ENCODE data around the gene PKP1.
"Not testable (repeated sequence)": the region's sequence is repeated elsewhere in the genome, so short reads cannot be mapped to it uniquely, and the experiment has no call there.

Gene PKP1

GRCh38 chr1:201253411-201253810 lies 29.9 kb upstream of the PKP1 start:
- H3K36me3 ChIP-seq (ENCODE audit: control insufficient read depth, insufficient read depth, low read length, severe bottlenecking) = no peaks in the 10 kb centered on the region
- no peak overlapping the region for H3K4me3 ChIP-seq (ENCODE audit: low read length)
- DNase-seq (ENCODE audit: low read depth) = no peak
- no peak overlapping the region for H3K9ac ChIP-seq (ENCODE audit: low read length)
- no peaks in the 10 kb centered on the region for H3K9me3 ChIP-seq (ENCODE audit: control insufficient read depth, low read length)
- H3K4me1 ChIP-seq (ENCODE audit: control insufficient read depth, insufficient read depth, low read length) = no peaks in the 10 kb centered on the region
- peaks cover 23% of the 10 kb centered on the region for H3K27me3 ChIP-seq (replicated peaks; ENCODE audit: control insufficient read depth, insufficient read depth, low read length)

- no peak overlapping the region for H3K4me3 ChIP-seq (ENCODE audit: low read length)
- H3K36me3 ChIP-seq (ENCODE audit: control insufficient read depth, insufficient read depth, low read length, severe bottlenecking) = no peaks in the 10 kb centered on the region
- no peaks in the 10 kb centered on the region for H3K9me3 ChIP-seq (ENCODE audit: control insufficient read depth, low read length)
- no peak overlapping the region for H3K9ac ChIP-seq (ENCODE audit: low read length)
- peaks cover 23% of the 10 kb centered on the region for H3K27me3 ChIP-seq (replicated peaks; ENCODE audit: control insufficient read depth, insufficient read depth, low read length)
- H3K4me1 ChIP-seq (ENCODE audit: control insufficient read depth, insufficient read depth, low read length) = no peaks in the 10 kb centered on the region
- DNase-seq (ENCODE audit: low read depth) = peak; percentile 29
Measured at GRCh38 chr1:201253906-201254624, 29.2 kb upstream of the PKP1 start.

- H3K4me3 ChIP-seq (ENCODE audit: low read length) = no peak overlapping the region
- DNase-seq (ENCODE audit: low read depth) = peak; percentile 74
- peaks cover 23% of the 10 kb centered on the region for H3K27me3 ChIP-seq (replicated peaks; ENCODE audit: control insufficient read depth, insufficient read depth, low read length)
Measured at GRCh38 chr1:201254625-201255478, 28.5 kb upstream of the PKP1 start.

GRCh38 chr1:201255479-201256362 lies 27.6 kb upstream of the PKP1 start:
- H3K27me3 ChIP-seq (replicated peaks; ENCODE audit: control insufficient read depth, insufficient read depth, low read length) = peaks cover 22% of the 10 kb centered on the region
- H3K4me1 ChIP-seq (ENCODE audit: control insufficient read depth, insufficient read depth, low read length) = no peaks in the 10 kb centered on the region
- no peak overlapping the region for H3K4me3 ChIP-seq (ENCODE audit: low read length)
- no peak for DNase-seq (ENCODE audit: low read depth)
- no peaks in the 10 kb centered on the region for H3K9me3 ChIP-seq (ENCODE audit: control insufficient read depth, low read length)
- no peak overlapping the region for H3K9ac ChIP-seq (ENCODE audit: low read length)
- H3K36me3 ChIP-seq (ENCODE audit: control insufficient read depth, insufficient read depth, low read length, severe bottlenecking) = no peaks in the 10 kb centered on the region

More at GRCh38 chr1:201254625-201255478, 28.5 kb upstream of the PKP1 start:
- H3K4me1 ChIP-seq (ENCODE audit: control insufficient read depth, insufficient read depth, low read length) = no peaks in the 10 kb centered on the region
- no peaks in the 10 kb centered on the region for H3K9me3 ChIP-seq (ENCODE audit: control insufficient read depth, low read length)
- no peak overlapping the region for H3K9ac ChIP-seq (ENCODE audit: low read length)
- H3K36me3 ChIP-seq (ENCODE audit: control insufficient read depth, insufficient read depth, low read length, severe bottlenecking) = no peaks in the 10 kb centered on the region

GRCh38 chr1:201258132-201258531 lies 25.2 kb upstream of the PKP1 start:
- not testable (repeated sequence) for H3K36me3 ChIP-seq (ENCODE audit: control insufficient read depth, insufficient read depth, low read length, severe bottlenecking); H3K4me3 ChIP-seq (ENCODE audit: low read length); H3K4me1 ChIP-seq (ENCODE audit: control insufficient read depth, insufficient read depth, low read length); H3K9ac ChIP-seq (ENCODE audit: low read length); H3K9me3 ChIP-seq (ENCODE audit: control insufficient read depth, low read length); DNase-seq (ENCODE audit: low read depth)
- peaks cover 14% of the 10 kb centered on the region for H3K27me3 ChIP-seq (replicated peaks; ENCODE audit: control insufficient read depth, insufficient read depth, low read length)

- no peak for DNase-seq (ENCODE audit: low read depth)
- H3K9ac ChIP-seq (ENCODE audit: low read length) = no peak overlapping the region
- H3K9me3 ChIP-seq (ENCODE audit: control insufficient read depth, low read length) = no peaks in the 10 kb centered on the region
Measured at GRCh38 chr1:201258763-201259230, 24.5 kb upstream of the PKP1 start.

GRCh38 chr1:201259476-201260235 lies 23.6 kb upstream of the PKP1 start:
- H3K4me3 ChIP-seq (ENCODE audit: low read length) = no peak overlapping the region

More at GRCh38 chr1:201258763-201259230, 24.5 kb upstream of the PKP1 start:
- Histone ChIP-seq H3K4me3 (ENCODE audit: low read length) (no peak overlapping the region), H3K4me1 (ENCODE audit: control insufficient read depth, insufficient read depth, low read length) (no peaks in the 10 kb centered on the region), H3K36me3 (ENCODE audit: control insufficient read depth, insufficient read depth, low read length, severe bottlenecking) (no peaks in the 10 kb centered on the region), H3K27me3 (replicated peaks; ENCODE audit: control insufficient read depth, insufficient read depth, low read length) (peaks cover 14% of the 10 kb centered on the region)

GRCh38 chr1:201260236-201260590 lies 23.1 kb upstream of the PKP1 start:
- Histone ChIP-seq H3K27me3 (replicated peaks; ENCODE audit: control insufficient read depth, insufficient read depth, low read length) (peaks cover 14% of the 10 kb centered on the region), H3K9ac (ENCODE audit: low read length) (no peak overlapping the region), H3K4me3 (ENCODE audit: low read length) (no peak overlapping the region), H3K4me1 (ENCODE audit: control insufficient read depth, insufficient read depth, low read length) (no peaks in the 10 kb centered on the region), H3K9me3 (ENCODE audit: control insufficient read depth, low read length) (no peaks in the 10 kb centered on the region), H3K36me3 (ENCODE audit: control insufficient read depth, insufficient read depth, low read length, severe bottlenecking) (no peaks in the 10 kb centered on the region)
- no peak for DNase-seq (ENCODE audit: low read depth)

More at GRCh38 chr1:201259476-201260235, 23.6 kb upstream of the PKP1 start:
- H3K27me3 ChIP-seq (replicated peaks; ENCODE audit: control insufficient read depth, insufficient read depth, low read length) = peaks cover 14% of the 10 kb centered on the region
- H3K4me1 ChIP-seq (ENCODE audit: control insufficient read depth, insufficient read depth, low read length) = no peaks in the 10 kb centered on the region
- H3K9ac ChIP-seq (ENCODE audit: low read length) = no peak overlapping the region
- no peaks in the 10 kb centered on the region for H3K9me3 ChIP-seq (ENCODE audit: control insufficient read depth, low read length)
- DNase-seq (ENCODE audit: low read depth) = no peak
- H3K36me3 ChIP-seq (ENCODE audit: control insufficient read depth, insufficient read depth, low read length, severe bottlenecking) = no peaks in the 10 kb centered on the region

- Histone ChIP-seq H3K36me3 (ENCODE audit: control insufficient read depth, insufficient read depth, low read length, severe bottlenecking) (no peaks in the 10 kb centered on the region), H3K9ac (ENCODE audit: low read length) (no peak overlapping the region), H3K4me1 (ENCODE audit: control insufficient read depth, insufficient read depth, low read length) (no peaks in the 10 kb centered on the region), H3K9me3 (ENCODE audit: control insufficient read depth, low read length) (no peaks in the 10 kb centered on the region), H3K27me3 (replicated peaks; ENCODE audit: control insufficient read depth, insufficient read depth, low read length) (peaks cover 9% of the 10 kb centered on the region), H3K4me3 (ENCODE audit: low read length) (no peak overlapping the region)
- no peak for DNase-seq (ENCODE audit: low read depth)
Measured at GRCh38 chr1:201260648-201261311, 22.5 kb upstream of the PKP1 start.

All from adipocyte (in vitro differentiated cells).